GM19438 (cell line): ENCODE results near the gene RRAS.

Experiments used
- ATAC-seq: cut with Tn5 transposase; IDR thresholded peaks from one replicate; pipeline ENCODE4 v1.9.1; 2021; ENCODE audit warnings: low read depth; ENCODE audit not compliant: unreplicated experiment

Gene RRAS

DNA sequence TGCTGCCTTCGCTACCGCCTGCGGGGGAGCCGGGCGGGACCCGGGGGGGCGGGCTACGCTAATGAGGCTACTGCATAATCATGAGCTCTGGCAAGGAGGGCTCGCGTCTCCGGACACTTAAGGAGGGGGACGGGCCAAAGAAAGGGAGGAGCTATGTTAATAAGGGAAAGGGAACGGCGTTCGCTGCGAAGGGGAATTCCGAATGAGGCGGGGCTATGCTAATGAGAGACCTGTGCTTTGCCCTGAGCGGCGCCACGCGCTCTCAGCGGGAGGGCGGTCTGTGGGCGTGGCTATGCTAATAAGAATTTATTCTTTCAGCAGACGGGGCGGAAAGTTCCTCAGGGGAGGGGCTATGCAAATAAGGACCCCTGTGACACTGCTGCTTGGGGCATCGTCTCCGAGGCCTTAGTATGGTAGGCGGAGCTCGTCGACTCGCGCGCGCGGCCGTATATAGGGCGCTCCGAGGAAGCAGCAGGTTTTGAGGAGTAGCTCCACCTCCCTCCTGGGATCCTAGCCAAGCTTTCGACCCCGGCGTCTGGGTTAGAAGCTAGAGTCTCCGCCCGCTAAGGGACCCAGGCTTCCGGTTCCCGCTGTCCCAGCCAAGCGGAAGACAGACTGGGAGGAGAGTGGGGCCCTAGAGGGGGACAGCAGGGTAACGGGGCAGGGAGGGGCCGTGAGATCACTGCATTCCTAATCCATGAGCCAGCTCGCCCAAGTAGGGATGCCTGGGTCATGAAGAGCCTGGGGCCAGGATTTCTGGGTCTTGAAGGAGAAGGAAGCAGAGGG is at the start of gene RRAS:
RRAS (minus strand) TSS at position 31 of the 786 bp plus-strand sequence. CDS start 45 bp downstream, outside the sequence.
- peak; percentile 61 for ATAC-seq

DNA sequence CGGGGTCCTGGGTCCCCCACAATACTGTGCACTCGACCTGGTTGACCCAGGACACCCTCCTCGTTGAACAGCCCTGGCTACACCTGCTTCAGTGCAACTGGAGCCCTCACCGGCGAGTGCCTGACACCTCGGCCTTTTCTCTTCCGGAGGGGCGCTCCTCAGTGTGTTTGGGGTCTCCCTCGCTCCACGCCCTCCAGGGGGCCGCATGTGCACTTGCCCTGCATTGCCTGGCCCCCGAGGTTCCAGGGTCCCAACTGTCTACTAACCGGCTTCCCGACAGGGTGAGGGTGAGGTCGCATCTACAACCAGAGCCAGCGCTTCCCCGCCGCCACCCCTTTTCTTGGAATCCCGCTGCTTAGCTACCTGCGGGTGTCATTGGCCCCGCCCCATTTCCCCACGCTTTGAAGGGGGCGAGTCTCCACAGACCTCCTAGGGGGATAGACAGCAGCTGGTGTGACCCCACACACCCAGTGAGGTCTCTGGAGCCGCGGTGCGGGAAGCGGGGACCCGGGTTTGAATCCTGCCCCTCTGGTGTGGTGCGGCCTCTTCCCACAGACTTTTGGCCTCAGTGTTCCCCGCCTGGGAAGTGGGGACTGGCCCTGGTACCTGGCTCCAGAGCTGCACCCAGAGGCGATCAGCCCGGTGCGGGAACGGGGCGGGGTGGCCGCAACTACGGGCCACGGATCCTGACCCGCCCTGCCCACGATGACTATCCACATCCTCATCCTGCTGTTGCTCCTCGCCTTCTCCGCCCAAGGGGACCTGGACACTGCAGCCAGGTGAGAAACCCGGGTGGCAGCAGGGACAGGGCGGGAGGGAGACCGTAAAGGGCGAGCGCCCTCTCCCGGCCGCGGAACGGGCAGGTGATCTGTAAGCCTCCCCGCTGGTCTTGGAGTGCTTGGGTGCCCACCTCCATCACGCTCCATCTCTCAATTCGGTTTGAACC is 49.5 kb upstream of the RRAS start, which contains the start of gene ADM5:
ADM5 (plus strand) TSS at position 462 of the 946 bp plus-strand sequence; CDS start at position 706, 244 bp downstream.
- no peak for ATAC-seq

DNA sequence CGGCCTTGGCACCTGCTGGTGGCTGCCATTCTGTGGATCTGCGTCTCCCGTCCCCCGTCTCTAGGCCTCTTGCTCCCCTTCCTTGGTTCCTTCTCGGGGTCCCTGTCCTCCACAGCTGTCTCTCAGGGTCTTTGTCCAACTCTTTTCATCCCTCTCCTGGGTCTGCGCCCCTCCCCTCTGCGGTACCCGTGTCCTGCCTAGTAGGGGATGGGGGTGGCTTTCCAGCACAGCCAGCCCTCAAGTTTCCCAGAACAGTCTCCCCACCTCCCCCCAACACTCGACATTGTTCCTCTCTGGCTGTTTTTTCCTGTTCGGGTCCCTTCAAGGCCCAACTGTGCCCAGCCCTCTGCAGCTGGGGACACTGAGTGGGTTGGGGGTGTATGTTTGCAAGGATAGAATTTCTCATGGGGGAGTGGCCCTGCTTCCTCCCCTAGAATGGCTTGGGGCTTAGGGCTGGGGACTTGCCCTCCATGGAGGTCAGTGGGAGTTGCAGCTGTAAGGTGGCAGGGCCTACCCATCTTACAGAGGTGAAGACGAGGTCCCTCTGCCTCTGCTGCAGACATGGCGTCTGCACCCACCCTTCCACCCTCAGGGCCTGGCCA is 48.7 kb upstream of the RRAS start:
- no peak for ATAC-seq

DNA sequence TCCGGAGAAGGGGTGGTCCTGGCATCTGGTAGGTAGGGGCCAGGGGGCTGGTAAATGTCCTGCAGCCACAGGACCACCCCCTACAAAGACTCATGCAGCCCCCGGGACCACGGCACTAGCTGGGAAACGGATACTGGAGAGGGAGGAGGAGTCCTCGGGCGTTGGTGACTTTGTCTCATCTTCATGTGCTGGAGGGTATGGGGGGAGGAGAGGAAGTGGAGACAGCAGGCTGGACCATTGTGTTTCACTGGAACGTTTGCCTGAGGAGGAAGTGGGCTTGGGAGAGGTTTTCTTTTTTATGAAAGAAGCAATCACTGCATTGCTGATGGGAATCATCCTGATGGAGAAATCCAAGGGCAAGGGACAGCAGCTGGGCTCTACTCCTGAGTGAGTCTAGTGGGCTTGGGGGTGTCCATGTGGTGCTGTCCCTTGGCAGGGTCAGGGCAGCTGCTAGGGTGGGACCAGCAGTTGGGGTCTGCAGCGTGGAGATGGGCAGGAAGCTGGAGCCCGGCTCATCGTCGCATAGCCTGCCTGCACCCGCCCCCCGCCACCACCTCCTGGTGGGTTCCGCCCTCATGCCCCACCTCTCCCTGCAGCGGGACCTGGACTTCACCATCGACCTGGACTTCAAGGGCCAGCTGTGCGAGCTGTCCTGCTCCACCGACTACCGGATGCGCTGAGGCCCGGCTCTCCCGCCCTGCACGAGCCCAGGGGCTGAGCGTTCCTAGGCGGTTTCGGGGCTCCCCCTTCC is 47.8 kb upstream of the RRAS start:
- no peak for ATAC-seq

DNA sequence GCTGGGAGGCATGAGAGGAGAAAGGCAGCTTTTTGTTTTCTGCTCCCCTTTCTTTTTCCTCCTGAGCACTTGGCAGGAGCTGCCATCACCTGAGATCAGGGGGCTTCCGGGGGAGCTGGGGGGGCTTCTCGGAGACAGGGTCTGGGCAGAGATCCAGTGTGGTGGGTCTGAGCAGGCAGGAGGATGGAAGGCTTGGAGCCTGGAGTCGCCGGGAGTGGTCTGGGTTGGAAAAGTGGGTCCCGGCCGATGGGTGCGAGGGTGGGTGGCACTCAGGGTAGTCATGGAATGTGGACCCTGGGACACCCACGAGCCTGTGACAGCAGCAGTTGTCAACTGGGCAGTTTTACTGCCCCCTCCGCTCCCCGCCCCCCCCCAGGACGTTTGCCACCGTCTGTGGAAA is 47.2 kb upstream of the RRAS start:
- ATAC-seq = no peak

DNA sequence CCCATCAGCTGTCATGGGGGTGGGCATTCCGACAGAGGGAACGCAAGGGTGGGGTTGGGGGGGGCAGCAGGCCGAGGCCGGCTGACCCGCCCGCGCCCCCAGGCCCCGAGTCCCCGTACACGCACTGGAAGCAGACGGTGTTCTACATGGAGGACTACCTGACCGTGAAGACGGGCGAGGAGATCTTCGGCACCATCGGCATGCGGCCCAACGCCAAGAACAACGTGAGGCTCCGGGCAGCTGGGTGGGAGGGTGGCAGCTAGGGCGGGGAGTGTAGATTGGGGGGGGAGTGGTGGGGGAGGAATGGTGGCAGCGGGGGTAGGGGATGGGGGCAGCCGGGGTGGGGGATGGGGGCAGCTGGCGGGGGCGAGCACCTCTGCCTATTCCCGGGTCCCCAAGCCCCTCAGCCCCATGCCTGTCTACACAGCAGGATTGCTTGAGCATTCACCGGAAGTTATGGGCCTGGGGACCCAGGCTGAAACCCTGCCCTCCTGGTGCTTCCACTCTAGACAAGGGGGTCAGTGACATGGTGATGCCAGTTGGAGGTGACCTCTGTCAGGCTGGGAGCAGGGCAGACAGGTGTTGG is 46.7 kb upstream of the RRAS start:
- no peak for ATAC-seq

DNA sequence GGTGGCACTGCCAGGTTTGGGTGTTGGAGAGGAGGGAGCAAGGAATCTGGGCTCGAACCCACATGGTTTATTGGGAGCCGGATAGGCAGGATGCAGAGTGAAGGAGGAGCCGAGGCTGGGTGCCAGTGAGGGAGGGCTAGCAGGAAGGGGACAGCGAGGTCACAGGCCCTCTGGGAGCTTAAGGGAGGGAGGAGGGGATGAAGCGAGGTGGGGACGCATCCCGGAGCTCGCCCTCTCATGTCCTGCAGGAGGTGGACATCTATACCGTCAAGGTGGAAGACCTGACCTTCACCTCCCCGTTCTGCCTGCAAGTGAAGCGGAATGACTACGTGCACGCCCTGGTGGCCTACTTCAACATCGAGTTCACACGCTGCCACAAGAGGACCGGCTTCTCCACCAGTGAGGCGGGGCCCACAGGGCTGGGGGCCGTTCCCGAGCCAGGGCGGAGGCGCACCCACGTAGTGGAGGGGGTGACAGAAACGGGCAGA is 45.9 kb upstream of the RRAS start:
- no peak for ATAC-seq

DNA sequence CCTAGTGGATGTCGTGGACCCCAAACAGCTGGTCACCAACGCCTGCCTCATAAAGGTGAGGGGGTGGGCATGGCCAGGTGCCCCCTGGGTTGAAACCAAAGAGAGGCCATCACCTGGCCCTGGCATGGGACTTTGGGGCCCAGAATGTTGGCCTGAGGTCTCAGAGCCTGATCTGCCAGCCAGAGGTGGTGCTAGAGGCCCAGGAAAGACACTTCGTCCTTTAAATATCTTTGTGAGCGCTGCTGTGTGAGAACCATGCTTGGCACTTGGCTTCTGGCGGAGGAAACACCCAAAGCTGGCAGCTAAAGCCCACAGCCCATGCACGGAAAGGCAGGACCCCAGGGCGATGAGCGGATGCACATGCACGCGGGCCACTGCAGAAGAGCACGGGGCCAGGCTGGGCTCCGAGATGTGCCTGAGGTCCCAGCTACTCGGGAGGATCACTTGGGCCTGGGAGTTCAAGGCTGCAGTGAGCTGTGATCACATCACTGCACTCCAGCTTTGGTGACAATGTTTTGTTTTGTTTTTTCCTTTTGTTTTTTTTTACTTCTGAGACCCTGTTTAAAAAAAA is 45.1 kb upstream of the RRAS start:
- no peak for ATAC-seq

DNA sequence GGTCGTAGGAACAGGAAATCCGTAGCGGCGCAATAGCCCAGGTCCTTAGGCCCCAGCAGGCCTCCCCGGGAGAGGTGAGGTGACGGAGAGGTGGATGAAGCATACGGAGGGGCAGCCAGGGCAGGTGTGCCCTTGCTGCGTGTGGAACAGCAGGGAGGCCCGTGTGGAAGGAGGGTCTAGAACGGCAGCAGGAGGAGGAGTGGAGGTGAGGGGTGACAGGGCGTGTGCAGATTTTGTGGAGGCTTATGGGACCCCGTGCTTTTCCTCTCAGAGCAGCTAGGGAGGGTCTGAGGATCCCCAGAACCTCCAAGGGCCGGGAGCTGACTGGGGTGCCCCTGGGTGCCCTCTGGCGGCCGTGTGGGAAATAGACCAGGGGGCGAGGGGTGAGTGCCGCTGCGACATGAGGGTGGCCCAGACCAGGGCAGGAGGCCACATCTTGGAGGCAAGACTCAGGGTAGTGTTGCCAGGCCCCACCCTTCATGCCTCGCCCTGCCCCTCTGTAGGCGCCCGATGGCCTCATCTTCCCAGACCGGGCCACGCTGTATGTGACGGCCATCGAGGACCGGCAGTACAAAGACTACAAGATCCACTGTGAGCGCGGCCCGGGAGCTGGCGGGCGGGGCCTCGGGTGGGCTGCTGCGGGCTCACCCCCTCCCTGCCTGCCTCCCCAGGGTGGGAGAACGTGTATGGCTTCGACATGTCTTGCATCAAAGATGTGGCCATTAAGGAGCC is 44.5 kb upstream of the RRAS start:
- no peak for ATAC-seq

DNA sequence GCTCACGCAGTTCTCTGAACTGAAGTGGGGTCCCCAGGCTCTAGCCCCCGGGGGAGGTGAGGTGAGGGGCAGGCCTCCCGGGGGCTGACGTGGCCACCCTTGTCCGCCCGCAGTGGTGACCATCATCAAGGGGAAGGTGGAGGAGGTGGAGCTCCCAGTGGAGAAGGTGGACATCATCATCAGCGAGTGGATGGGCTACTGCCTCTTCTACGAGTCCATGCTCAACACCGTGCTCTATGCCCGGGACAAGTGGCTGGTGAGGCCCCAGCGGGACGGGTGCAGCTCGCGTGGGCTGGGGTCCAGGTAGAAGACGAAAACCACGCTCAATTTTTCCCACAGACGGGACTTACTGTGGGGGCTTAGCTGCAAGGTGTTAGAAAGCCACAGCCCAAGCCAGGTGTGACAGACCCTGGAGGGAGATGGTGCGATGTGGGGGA is 43.9 kb upstream of the RRAS start:
- no peak for ATAC-seq

DNA sequence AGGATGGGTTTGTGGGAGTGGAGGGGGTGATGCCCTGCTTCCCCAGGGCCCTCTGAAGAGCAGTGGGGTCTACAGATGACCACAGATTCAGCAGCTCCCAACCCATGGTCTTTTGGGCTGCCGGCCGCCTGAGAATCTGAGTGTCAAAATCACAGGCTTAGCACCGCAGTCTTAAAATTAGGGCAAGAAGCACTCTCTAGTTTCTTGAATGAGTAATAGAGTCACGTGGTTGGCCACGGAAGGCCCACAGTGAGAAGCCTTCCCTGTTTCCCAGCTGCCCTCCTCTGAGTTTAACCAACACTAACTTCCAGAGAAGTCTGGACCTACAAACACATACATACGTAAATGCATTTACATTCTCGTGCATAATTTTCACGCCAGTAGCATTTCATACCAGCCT is 42.3 kb upstream of the RRAS start:
- ATAC-seq = no peak

DNA sequence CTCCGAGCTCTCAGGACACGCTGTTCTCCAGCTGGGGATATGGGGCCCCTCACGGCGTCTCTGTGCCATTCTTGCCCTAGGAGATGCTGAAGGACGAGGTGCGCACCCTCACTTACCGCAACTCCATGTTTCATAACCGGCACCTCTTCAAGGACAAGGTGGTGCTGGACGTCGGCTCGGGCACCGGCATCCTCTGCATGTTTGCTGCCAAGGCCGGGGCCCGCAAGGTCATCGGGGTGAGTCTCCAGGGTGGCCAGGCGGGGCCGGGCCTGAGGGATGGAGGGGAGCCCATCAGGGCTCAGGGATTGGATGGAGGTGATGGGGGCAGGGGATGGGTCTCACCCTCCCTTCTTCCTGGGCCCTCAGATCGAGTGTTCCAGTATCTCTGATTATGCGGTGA is 41.9 kb upstream of the RRAS start:
- no peak for ATAC-seq

DNA sequence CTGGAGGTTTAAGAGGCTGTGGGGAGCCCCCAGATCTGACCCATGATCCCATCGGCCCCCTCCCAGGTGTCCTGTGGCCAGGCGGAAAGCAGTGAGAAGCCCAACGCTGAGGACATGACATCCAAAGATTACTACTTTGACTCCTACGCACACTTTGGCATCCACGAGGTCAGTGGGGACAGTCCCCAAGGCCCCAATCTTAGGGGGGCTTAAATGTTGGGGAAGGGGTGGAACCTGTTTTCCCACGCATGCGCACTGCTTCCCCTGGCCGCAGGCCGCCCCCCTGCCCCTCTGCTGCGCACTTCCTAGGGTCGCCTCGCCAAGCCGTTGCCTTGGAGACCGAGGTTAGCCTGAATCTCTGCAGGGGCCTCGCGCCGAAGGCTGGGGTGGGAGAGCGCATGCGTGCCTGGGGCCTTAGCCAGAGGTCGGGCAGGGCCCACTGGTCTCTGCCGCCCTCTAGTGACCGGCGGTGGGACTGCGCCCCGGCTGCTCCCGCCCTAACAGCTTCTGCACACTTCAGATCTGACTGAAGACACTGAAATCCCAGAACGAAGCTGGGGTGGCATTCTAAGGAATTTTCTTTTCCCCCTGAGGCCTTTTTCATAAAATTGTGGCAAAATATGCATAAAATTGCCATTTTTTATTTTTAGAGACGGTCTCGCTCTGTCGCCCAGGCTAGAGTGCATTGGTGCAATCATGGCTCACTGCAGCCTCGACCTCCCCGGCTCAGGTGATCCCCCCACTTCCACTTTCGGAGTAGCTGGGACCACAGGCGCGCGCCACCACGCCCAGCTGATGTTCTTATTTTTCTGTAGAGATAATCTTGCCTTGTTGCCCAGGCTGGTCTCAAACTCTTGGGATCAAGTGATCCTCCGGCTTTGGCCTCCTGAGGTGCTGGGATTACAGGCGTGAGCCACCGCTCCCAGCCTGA is 40.7 kb upstream of the RRAS start:
- no peak for ATAC-seq

DNA sequence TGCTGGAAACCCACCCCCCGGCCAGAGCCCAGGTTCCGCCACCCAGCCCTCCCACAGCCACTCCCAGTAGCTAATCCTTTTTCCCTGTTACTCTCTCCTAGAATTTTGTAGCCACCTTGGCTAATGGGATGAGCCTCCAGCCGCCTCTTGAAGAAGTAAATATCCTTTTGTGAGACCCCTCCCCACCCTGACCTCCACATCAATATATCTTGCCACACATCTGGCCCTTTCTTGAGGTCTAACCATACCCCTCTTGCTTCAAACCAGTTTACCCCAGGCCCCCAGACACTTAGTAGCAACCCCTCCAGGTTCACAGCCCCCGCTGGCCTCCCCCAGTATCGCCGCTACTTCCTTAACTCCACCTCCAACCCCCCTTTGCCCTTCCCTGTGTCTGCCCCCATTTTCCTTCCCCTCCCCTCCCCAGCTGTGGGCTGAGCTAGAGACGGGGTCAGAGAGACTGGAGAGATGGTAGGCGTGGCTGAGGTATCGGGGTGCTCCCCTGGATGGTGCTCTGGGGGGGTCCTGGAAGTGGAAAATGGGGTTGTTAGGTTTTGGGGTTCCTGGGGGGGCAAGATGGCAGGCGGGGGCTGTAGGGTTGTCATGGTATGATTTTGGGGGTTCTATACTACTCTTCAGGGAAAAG is 39.9 kb upstream of the RRAS start:
- ATAC-seq = no peak

DNA sequence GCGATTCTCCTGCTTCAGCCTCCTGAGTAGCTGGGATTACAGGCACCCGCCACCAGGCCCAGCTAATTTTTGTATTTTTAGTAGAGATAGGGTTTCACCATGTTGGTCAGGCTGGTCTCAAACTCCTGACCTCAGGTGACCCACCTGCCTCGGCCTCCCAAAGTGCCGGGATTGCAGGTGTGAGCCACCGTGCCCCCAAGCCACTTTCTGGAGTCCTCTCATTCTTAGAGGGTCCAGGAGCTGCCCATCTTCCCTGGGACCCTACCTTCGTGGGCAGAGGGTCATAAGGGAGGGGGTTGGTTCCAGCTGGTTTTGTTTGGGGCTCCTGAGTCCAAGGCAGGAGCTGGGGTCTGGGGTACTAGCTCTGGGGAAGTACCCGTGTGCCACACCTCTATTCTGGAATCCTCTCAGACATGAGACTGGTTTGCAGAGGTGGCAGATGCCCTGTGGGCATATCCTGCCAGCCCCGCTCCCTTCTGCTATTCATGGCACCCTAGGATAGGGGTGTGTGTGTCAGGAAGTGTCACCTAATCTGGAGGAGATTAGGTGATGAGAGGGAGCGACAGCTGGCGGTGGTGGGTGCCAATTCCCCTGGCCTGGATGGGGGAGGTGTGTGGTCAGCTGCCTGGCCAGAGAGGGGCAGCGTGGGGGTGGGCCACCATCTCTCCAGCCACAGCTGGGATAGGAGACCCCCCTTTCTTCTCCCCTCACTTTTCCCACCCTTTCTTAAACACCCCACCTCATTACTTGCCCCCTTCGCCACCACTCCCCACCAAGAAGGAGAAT is 39.2 kb upstream of the RRAS start:
- ATAC-seq = no peak

DNA sequence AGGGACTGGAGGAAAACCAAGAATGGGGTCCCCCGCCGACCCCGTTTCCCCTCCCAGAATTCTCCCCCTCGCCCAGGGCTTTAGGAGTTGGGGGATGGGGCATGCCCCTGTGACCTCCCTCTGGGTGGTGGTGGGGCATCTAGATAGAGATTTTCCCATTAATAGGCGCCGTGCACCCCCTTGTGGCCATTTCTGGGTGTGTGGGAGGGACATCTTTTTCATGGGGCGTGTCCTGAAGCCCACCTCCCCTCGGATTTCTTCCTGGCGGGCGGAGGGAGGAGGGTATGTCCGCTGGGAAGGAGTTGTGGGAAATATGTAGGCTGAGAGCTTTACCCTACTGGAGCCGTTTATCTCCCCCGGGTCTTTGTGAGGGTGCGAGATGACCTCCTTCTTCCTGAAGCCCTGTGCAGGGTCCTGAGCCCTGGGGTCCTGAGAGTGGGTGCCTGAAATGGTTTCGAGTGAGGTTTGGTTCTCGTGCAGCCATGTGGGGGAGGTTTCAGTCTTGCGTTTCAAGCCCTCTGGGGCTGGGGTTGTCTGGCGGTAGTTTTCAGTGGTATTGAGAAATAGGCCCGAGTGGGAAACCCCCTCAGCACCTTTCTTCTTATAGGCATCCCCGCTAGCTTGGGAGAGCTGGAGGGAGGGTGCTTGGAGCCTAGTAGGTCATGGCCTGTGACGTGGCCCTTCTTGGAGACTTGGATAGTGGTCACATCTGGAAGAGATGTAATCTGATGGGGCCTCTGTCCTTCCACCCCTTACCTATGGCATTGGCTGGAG is 38.1 kb upstream of the RRAS start:
- no peak for ATAC-seq
